ENCODE measurements around the gene RAPGEF2. TPM values are rescaled to one million over a fixed set of nuclear protein-coding genes. Genes with fewer than 3 reads are reported as not detected.

RAPGEF2 gene
- total and polyA plus RNA-seq, 2 experiments from 2014 or later, result 17.3 to 96.0 TPM

GRCh38 chr4:159400558-159401225, 297.8 kb downstream of the RAPGEF2 start:
- Histone ChIP-seq H3K4me1 (ENCODE audit: low read depth) (peaks cover 16% of the 10 kb centered on the region), H3K9me3 (ENCODE audit: low read depth) (no peaks in the 10 kb centered on the region), H3K4me3 (no peak overlapping the region), H3K36me3 (no peaks in the 10 kb centered on the region), H3K27ac (no peak overlapping the region), H3K27me3 (no peaks in the 10 kb centered on the region)
- no peak for TF ChIP-seq CTCF (IDR thresholded peaks at IDR 0.05; ENCODE audit: low read depth, low read length)
- DNase-seq (ENCODE audit: low read depth in 1 of 2, low spot score in 1 of 2), result peak in 1 of 2 donors; percentile 38

GRCh38 chr4:159401226-159401712, 298.4 kb downstream of the RAPGEF2 start:
- H3K9me3 ChIP-seq (ENCODE audit: low read depth), result no peaks in the 10 kb centered on the region
- H3K4me3 ChIP-seq, result no peak overlapping the region
- no peak for TF ChIP-seq CTCF (IDR thresholded peaks at IDR 0.05; ENCODE audit: low read depth, low read length)
- peaks cover 16% of the 10 kb centered on the region for H3K4me1 ChIP-seq (ENCODE audit: low read depth)
- no peak overlapping the region for H3K27ac ChIP-seq
- DNase-seq (ENCODE audit: low read depth in 1 of 2, low spot score in 1 of 2), result no peak
- no peaks in the 10 kb centered on the region for H3K27me3 ChIP-seq
- no peaks in the 10 kb centered on the region for H3K36me3 ChIP-seq

DNA sequence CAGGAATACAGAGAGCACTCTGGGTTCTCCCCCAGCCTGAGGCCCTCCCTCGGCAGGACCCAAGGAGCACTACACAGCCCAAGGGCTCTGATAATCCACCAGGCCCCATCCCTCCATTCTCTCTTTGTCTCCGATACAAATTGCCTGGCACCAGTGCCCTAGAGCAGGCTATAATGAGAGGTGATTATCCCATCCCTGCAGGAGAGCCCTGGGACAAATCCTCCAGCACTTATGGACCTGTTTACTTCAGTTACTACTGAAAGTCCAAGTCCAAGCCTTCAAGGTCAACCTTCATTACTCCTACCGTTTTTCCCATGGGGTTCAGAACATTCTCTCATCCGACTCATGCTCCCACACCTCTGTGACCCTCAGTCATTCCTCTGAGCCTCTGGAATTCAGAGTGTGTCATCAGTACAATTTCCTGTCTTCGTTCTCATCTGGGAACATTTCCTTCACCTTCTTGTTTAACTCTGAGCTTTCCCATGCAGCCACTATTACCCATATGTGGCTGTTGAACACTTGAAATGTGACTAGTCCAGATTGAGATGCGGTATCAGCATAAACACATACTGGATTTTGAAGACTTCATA, 299.0 kb downstream of the RAPGEF2 start:
- Histone ChIP-seq H3K27me3 (no peaks in the 10 kb centered on the region), H3K9me3 (ENCODE audit: low read depth) (no peaks in the 10 kb centered on the region), H3K27ac (no peak overlapping the region), H3K4me3 (no peak overlapping the region), H3K36me3 (no peaks in the 10 kb centered on the region), H3K4me1 (ENCODE audit: low read depth) (peaks cover 16% of the 10 kb centered on the region)
- no peak for TF ChIP-seq CTCF (IDR thresholded peaks at IDR 0.05; ENCODE audit: low read depth, low read length)
- peak in 1 of 2 donors; percentile 42 for DNase-seq (ENCODE audit: low read depth in 1 of 2, low spot score in 1 of 2)
